GM19239 (cell line): ENCODE data around the gene BCAS3.

ENCODE experiments used
- DNase-seq: peaks from one replicate; pipeline ENCODE4 v3.0.0; 2011; ENCODE audit warnings: low spot score; ENCODE audit not compliant: insufficient read length
- FAIRE-seq: peaks from 2 replicates; lab custom pipeline; 2011; peaks lifted over from hg19 to GRCh38; lab: Jason Lieb, UNC

The BCAS3 gene

DNA sequence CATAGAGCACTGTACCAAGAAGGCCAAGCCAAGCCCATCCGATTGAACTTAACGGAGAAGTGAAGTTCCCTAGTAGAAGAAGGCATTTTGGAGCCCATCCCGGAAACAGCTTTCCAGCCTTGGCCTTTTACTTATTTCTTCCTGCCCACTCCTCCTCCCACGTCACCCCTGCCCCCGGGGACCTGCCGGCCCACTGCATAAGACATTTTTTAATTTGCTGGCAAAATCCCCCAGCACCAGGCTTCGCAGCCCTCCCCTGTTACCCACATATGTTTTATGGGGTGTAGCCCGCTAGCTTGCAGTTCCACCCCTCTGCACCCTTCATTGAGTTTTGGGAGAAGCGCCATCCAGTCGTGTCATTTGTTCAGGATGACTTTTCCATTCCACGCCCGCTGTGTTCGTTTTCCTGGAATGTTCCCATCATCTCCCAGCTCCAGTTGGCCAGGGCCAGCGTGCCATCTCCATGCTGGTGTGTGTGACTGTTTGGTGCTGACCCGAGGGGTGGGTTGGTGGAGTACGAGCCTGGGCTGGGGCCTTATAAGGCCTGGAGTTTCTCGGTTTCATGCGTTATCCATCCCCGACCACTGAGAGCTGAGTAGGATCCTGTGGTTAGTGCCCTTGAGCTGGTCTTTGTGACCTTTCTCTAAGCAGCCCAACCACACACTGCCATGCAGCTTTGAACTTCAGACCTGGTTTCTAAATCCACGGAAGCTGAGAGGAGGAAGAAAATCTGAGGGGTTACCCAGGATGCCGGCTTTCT is 702.0 kb downstream of the BCAS3 start:
- FAIRE-seq (no peak), DNase-seq (no peak)

DNA sequence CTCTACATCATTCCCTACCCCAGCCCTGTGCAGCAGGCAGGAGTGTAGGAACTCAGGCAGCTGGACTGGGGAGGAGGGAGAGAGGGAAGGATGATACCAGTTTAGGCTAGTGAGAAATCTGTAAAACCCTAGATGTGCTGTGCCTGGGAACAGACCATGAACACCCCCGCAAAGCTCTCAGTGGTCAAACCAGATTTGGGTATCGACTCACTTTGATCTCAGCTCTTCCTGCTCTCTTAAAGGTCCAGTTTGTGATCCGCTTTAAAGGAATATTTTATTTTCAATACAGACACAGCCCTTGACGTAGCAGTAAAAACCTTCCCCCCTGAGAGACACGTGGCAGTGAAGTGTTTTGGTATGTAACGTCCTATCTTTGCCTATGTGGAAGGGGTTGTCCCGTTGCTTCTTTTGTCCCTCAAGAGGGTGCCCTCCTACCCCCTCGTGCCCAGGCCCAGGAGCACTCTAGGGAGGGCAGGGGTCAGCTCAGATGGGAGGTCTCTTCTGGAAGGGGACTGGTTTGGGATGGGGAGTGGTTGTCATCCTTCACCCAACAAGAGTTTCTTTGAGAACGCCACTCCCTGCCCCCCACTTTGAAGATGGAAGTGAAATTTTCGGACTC is 702.7 kb downstream of the BCAS3 start:
- no peak for FAIRE-seq
- no peak for DNase-seq

DNA sequence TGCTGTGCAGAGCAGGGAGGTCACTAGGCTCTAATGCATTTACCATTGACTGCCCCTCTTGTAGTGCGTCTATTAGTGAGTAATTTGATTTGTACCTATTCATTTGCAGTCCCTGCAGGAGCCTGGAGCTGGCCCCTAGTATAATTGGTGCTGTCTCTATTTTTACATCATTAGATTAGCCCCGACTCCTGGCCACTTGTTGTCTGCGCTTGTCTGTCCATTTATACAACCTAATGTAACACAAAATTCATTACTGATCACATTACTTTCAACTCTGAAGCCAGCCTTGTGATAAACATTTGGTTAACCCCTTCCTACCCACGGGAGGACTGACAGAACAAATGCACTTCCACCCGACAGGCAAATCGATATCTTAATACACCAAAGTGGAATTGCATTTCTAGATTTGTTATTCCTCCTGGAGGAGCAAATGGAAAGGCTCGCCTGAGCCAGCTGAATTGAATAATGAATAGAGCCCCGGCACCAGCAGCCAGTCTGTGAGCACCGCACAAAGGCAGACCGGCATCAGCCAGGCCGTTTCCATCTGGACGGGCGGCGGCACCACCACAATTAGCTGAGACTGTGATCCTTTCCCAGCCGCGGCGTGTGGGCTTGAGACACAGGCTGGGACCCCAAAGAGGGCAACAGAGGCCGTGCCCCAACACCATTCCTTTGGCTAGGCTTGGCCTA is 703.3 kb downstream of the BCAS3 start:
- no peak for FAIRE-seq
- DNase-seq: no peak

DNA sequence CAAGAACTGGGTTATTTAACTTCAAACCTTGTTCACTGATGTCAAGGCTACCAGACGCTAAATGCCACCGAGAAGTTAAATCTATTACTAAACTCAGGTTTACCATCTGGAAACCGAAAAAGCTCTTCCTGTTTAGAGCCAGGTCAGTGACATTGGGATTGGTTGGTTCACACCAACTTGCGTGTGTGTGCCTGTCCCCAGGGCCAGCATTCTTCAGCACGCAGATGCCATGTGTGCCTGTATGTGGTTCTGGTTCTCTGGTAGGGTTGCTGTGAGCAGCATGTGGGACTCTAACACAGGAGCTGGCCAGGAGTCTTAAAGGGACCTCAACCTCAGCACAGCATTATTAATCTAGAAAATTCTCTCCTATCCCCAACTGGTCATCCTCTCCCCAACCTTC is 703.9 kb downstream of the BCAS3 start:
- no peak for DNase-seq
- no peak for FAIRE-seq

DNA sequence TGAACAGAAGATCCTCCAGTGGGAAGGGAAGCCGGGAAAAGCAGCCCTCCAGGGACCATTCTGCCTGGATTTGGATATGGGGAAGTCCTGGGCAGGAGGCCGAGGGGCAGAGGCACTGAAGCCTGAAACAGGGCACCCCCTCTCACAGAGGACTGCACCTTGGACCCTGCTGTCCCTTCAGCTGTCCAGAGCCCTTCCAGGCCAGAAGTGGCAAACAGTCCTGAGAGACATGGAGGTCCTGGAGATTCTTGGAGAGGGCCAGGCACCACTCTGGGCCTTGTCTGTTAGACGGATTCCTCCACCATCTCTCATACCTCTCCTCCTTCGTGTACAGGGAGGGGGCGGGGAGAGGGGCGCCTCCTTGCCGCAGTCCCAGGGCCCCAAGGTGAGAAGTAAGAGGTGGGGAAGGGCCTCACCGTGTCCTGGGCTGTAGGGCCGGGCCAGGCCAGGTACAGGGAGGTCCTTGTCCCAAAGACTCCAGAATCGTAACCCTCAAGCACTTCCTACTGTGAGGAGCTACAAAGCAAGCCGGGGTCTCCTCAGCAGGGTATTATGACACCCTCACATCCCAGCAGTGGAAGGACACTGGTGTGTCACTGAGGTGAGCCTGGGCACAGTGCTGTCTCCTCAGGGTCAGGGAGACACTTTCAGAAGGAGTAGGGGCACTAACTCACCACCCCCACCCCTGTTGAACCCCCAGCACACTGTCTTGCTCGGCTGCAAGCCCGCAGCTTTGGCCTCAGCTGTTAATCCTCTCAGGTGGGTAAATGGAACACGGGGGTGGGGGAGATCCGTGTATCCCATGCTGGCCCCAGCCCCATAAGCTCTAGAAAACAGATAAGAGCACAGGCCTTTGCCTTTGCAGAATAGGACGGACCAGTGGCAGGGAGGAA is 705.4 kb downstream of the BCAS3 start:
- DNase-seq (no peak), FAIRE-seq (no peak)

DNA sequence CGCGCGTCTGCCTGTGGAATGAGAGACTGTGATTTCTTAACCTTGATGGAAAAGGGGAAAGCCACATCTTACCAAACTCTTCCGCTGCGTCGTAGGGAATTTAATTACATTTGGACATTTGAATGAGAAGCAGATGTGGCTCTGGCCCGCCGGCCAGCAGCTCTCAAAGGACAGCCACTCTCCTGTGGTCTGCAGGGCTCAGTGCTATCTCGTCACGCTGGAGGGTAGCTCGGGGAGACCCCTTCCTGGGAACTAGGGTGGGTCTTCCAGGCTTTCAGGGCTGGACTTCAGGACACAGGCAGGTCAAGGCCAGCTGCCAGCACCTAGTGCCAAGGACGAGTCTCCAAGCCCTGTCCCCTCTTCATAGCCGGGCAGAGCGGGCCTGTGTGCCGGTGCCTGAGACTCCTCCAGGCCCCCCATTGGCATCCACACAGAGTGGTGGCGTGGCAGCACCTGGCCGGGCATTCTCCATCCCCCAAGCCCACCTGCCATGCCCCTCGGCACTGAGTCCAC is 706.1 kb downstream of the BCAS3 start:
- no peak for FAIRE-seq
- no peak for DNase-seq

DNA sequence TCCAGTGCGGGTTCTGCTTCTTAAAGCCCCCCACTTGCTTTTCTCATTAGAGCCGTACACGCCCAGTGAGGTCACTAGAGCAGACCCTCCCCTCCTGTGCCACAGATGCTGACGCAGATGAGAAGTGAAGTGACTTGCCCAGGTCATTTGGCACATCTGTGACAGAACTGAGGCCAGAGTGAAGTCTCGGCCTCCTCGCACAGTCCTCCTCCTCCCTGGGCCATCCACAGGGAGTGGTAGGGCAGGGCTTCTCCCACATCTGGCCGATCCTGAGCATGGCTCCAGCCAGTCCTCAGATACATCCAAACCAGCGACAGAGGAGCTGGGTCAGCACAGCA is 706.7 kb downstream of the BCAS3 start:
- no peak for DNase-seq
- no peak for FAIRE-seq

DNA sequence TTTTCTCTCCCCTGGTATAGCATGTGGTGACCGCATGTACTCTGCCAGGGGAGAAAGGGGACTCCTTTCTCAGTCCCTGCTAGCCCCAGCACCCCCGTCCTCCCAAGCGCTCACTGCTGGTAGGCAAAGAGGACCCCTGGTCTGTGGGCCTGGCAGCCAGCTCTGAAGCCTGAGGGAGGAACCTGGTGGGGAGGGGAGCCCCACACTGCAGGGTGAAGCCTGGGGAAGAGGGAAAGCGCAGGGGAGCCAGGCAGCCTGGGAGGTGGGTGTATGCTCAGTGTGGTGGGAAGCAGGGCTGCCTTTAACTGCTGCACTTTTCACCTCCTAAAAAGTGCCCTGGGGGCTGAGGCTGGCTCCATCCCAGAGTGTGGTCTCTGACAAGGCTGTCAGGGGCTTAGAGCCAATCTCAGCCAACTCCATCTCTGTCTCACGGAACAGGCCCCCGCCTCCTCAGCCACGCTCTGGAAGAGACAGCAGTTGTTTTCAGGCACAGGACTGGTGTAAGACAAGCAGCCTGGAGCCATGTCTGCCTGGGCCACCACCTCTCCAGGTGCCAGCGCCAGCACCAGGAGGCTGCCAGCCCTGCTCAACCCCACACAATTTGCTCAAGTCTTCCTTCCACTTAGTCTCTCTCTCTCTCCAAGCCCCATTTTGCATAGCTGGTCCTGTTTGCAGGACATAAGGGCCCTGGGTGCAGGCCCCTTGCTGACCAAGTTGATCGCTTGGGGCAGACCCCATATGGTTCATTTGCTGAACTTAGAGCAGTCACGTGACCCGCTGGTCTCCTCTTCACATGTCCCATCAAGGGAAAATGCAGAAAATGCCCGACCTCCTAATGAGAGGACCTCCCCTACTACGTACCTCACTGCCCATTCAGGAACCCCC is 707.3 kb downstream of the BCAS3 start:
- DNase-seq (no peak), FAIRE-seq (no peak)

DNA sequence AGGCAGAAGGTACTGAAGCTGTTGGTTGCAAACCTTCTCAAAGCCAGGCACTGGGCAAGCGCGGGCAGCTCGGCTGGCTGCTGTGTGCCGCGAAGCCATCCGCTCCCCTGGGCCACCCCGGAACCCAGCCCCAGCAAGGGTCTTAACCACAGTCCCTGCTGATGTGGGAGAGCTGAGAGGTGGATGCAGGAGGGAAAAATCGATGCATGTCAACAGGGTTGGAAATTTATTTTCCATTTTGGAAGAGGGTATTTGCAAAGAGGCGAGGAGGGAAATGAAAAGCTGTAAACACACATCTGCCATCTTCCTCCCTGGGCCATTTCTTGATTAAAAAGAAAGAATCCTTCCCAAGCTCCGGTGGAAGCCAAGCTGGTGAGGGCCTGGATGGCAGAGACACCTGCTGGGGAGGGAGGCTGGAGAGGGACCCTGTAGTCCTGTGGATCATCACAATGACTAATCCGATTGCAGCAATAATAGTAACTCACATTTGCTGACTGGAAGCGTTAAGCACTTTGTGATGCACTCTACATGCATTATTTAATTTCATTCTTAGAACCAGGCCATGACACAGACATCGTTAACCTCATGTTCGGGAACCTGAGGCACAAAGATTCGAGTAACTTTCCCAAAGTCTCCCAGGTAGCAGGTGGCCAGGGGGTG is 708.1 kb downstream of the BCAS3 start:
- DNase-seq: no peak
- FAIRE-seq: no peak

DNA sequence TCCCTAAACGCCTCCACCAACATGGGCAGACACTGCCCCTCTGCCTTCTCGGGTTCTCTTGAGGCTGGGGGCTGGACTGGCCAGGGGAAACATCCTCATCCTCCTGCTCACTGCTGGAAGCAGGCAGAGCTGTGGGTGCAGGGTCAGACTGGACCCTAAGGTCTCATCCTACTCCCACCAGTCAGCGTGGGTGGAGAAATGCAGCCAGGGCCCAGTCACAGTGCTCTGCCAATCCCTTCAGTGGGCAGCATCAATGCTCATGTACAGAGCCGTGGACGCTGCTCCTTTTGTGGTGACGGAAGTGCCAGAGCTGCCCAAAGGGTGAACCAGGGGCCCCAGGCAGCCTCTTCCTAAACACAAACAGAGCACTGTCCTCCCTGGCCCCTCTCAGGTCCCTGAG is 708.6 kb downstream of the BCAS3 start:
- no peak for FAIRE-seq

DNA sequence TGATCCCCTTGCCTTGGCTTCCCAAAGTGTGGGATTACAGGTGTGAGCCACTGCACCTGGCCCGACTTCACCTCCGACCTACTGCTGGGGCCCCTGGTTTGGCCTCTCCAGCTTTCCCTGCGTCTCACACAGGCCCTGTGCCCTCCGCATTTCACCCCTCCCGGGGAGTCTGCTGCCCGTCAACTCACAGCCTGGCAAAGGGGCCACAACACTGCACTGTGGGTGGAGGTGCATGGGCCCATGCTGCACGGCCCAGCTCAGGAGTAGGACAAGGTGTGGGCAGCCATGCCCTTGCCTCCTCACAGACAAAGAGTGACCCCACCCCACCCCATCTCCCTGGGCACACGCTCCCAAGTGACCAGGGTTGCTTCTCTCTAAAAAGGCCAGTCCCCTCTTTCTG is 709.4 kb downstream of the BCAS3 start:
- FAIRE-seq: no peak
- DNase-seq: no peak

More for the DNA sequence above, 708.6 kb downstream of the BCAS3 start:
- DNase-seq: no peak

DNA sequence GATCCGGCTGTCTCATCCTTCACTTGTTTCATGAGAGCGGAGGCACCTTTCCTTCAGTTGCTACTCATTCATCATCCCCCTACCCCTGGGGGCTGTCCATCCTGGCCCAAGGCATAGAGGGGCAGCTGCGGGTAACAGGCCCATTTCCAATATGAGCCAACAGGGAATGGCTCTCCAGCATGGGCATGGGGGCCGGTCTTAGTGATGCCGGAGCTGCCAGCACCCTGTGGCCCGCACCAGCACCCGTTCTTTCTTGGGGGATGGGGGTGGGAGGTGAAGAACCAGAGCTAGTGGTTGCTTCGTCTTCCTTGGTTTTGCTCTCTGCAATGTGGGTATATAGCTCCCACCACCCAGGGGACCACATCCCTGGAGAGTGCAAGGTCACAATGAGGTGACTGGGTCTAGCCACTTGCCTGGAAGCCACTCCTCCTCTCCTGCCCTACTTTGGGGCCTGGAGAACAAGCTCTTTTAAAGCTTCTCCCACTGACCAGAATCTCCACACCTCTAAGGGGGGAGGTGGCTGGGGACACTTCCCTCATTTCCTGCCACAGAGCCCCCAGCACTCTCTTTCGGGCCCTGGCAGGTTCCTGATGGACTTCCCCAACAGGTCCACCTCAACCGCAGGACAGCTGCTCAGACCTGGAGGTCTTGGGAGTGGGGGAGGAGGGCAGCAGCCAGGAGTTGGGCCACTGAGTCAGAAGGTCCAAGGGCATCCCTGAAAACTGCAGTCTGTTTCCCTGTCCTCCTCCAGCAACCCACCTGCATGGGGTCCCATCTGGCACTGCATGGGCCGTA is 710.1 kb downstream of the BCAS3 start:
- DNase-seq: no peak
- no peak for FAIRE-seq

DNA sequence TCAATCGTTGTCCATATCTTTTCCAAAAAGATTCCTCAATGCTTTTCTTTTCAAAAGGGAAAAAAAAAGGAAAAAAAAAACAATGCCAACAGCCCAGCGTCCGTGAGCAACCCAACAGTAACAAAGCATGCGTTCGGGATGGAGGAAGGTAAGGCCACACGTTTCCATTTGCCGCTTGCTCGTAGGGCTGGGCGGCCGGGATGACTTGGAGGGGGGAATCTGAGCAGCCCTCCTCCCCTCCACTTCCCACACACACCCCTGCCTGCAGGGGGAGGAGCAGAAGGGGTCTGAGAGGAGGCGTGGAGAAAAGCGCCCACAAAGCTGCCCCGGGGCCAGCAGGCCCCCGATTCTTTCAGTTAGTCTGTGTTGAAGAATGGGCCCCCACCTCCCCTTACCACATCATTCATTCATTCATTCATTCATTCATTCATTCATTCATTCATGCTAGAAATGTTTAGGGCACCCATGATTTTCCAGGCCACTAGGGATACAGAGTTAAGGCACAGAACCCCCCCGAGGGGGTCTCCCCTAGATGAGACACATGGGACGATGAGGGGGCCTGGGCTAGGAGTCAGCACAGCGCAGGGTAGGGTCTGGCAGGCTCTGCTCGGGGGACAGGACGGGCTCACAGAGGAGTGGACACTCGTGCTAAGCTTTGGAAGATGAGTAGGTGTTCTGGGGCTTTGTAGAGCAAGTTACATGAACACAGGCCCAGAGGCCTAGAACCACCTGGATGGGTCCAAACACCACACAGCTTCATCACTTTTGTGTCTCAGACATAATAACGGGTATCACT is 711.1 kb downstream of the BCAS3 start:
- DNase-seq (no peak), FAIRE-seq (no peak)

DNA sequence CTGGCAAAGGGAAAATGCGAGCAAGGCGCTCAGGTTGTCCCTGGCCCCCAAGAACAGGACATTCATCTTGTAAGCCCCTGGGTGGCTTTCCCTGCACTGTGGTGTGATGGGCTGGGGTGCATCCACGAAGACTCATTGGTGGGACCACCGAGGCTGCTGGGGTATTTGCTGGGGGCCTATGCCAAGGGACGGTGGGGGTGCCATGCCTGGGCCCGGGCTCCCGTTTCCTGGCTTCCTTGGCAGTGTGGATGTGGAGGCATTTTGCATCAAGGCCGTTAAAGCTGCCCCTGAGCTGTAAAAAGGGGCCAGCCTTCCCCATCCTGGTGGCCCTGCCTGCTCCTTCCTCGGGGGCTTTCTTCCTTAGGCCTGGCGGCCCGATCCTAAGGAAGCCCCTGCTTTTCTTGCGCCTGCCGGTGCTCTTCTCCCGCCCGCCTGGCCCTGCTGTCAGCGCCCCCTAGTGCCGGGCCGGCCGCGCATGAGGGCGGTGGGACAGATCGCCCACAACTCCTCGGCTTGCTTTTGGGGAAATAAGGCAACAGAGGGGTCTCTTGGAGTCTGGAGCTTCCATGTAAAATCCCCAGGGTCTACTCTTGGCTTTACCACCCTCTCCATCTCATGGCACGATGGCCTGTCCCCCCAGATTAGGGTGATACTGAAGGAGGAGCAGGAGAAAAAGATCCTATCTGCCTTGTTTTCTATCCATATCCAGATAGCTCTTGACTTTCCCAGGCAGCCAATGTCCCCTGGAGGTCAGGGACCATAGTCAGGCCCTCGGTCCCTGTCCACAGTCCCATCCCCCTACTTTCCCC is 712.2 kb downstream of the BCAS3 start:
- DNase-seq: no peak

DNA sequence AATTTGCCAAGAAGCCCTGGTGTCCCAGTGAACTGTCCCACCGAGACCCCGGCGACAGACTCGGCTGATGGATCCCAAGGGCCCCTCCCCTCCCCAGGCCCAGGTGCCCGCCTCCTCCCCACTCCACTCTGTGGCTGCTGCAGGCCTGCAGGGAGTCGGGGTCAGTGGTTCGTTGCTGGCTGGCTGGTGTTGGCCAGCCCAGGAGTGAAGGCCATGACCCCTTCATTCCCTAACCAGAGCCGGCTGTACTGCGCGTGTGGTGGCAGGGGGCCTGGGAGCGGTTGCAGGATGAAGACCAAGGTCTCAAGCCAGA is 712.8 kb downstream of the BCAS3 start:
- FAIRE-seq: no peak

More for the DNA sequence above, 712.2 kb downstream of the BCAS3 start:
- no peak for FAIRE-seq

DNA sequence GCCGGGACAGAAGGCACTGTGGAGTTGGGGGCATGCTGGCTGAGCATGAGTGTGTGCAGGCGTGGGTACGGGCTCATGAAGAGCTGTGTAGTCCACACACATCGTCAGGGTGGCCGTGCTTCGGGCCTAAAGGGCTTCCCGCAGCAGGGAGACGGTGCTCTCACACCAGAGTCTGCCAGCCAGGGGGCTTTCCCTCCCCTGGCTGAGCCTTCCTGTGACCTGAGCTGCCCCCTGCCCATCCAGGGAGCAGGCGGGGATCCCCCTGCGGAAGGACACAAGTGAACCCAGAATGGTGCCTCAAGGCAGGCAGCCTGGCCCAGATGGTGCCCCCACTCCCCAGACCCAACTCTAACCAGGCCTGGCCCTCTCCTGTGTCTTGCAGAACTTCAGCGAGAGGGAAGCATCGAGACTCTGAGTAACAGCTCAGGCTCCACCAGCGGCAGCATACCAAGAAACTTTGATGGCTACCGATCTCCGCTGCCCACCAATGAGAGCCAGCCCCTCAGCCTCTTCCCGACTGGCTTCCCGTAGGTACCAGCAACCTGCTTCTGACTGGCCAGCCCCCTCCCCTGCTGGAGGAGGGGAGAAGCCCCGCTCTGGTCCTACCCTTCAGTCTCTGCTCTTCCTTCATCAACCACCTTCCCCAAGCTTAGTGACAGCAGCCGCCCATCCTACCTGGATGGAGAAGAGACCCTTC is 714.1 kb downstream of the BCAS3 start:
- DNase-seq (no peak), FAIRE-seq (no peak)

More for the DNA sequence above, 712.8 kb downstream of the BCAS3 start:
- DNase-seq: no peak
